T-helper 17 cell (primary cell): ENCODE data around the gene FDX2. TPM values are rescaled to one million over a fixed set of nuclear protein-coding genes. Genes with fewer than 3 reads are reported as not detected.
A peak's percentile ranks its signal among the peaks of the same experiment; 100 is the strongest.

Experiments used
- ATAC-seq: fragments of 150-1000 bp; cut with Tn5 transposase; 2 replicates; pipeline ENCODE4 v1.10.0; 2021; ENCODE audit warnings: mild to moderate bottlenecking, moderate library complexity
- DNase-seq, 3 donors: peaks; one replicate each; pipeline versions ENCODE4 v3.0.0 to v3.0.0-alpha.2; 2020 to 2021
- H3K9me3 ChIP-seq: one replicate; pipeline ENCODE4 v1.7.0; 2013; ENCODE audit warnings: low read length, mild to moderate bottlenecking; ENCODE audit not compliant: control insufficient read depth, poor library complexity, severe bottlenecking
- H3K27ac Mint-ChIP-seq: one replicate; pipeline ENCODE4 v1.8.0; 2022; ENCODE audit warnings: mild to moderate bottlenecking, moderate library complexity, mixed read lengths
- H3K27me3 Mint-ChIP-seq: one replicate; pipeline ENCODE4 v1.8.0; 2022; ENCODE audit warnings: mixed read lengths
- H3K36me3 Mint-ChIP-seq: one replicate; pipeline ENCODE4 v1.8.0; 2022; ENCODE audit warnings: low read depth, mixed read lengths
- H3K4me1 Mint-ChIP-seq: one replicate; pipeline ENCODE4 v1.8.0; 2022; ENCODE audit warnings: mild to moderate bottlenecking, mixed read lengths
- H3K4me3 Mint-ChIP-seq: one replicate; pipeline ENCODE4 v1.8.0; 2022; ENCODE audit warnings: mild to moderate bottlenecking, moderate library complexity, mixed read lengths
- total RNA-seq, 4 donors: library from RNA in 2 of 4; stranded (reverse) in 2 of 4; gene quantifications; one replicate each; pipeline ENCODE4 v1.2.3 and lab custom pipeline; 2022 to 2026

FDX2 gene
- total RNA-seq, 2 donors from 2014 or later, result 3.3 to 5.9 TPM

DNA sequence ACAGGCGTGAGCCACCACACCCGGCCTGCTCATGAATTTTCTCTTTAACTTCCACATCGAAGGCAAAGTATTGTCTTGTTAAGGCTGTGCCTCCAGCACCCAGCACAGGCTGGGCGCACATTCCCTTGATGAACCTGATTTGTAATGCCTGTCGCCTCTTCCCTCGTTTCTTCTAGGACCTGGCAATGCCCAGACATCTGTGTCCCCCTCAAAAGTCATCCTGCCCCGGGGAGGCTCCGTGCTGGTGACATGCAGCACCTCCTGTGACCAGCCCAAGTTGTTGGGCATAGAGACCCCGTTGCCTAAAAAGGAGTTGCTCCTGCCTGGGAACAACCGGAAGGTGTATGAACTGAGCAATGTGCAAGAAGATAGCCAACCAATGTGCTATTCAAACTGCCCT, 41.2 kb downstream of the FDX2 start:
- no peaks in the 10 kb centered on the region for H3K27me3 Mint-ChIP-seq
- no peak for DNase-seq
- peaks cover 4% of the 10 kb centered on the region for H3K36me3 Mint-ChIP-seq

DNA sequence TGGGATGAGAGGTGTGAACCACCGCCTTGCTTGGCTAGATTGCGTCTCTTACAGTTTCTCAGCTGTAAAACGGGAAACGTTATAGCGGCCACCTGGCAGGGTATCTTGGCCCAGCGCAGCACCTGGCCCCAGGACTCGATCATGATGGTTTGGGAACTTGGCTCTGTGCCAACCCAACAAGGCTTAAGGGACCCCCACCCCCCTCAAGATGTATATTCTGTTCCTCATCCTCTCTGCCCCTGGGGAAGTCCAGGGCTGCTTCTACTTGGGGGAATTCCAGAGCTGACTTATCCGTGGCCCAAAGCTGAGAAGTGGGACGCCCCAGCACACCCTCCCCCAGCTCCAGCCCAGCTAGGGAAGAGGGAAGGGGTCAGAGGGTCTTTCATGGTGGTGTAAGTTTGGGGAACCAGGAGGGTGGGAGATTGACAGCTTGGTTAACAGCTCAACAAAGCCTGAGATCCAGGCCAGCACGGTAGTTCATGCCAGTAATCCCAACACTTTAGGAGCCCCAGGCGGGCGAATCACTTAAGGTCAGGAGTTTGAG, 44.2 kb downstream of the FDX2 start:
- peak overlapping the region; percentile 89 for H3K4me3 Mint-ChIP-seq
- H3K4me1 Mint-ChIP-seq, result peaks cover 25% of the 10 kb centered on the region
- ATAC-seq (peak; percentile 56), DNase-seq (peak in 1 of 3 donors; percentile 47)
- H3K27me3 Mint-ChIP-seq, result no peaks in the 10 kb centered on the region
- no peaks in the 10 kb centered on the region for H3K9me3 ChIP-seq
- peak overlapping the region; percentile 93 for H3K27ac Mint-ChIP-seq
- H3K36me3 Mint-ChIP-seq, result peaks cover 2% of the 10 kb centered on the region

More for the DNA sequence above, 41.2 kb downstream of the FDX2 start:
- H3K4me1 Mint-ChIP-seq, result peaks cover 27% of the 10 kb centered on the region
- no peak overlapping the region for H3K4me3 Mint-ChIP-seq
- ATAC-seq, result no peak
- H3K27ac Mint-ChIP-seq, result peak overlapping the region; percentile 61
- no peaks in the 10 kb centered on the region for H3K9me3 ChIP-seq

DNA sequence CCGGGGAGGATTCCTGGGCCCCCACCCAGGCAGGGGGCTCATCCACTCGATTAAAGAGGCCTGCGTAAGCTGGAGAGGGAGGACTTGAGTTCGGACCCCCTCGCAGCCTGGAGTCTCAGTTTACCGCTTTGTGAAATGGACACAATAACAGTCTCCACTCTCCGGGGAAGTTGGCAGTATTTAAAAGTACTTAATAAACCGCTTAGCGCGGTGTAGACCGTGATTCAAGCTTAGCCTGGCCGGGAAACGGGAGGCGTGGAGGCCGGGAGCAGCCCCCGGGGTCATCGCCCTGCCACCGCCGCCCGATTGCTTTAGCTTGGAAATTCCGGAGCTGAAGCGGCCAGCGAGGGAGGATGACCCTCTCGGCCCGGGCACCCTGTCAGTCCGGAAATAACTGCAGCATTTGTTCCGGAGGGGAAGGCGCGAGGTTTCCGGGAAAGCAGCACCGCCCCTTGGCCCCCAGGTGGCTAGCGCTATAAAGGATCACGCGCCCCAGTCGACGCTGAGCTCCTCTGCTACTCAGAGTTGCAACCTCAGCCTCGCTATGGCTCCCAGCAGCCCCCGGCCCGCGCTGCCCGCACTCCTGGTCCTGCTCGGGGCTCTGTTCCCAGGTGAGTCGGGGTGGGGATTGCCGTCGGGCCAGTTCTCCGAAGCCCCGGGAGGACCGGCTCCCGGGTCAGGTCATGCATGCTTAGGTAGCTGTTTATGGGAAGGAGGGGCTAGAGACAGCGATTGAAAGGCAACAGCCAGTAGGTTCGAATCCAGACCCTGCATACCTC, 45.0 kb downstream of the FDX2 start, which contains the start of gene ICAM1:
ICAM1 (plus strand) TSS at position 505 of the 779 bp plus-strand sequence; CDS start at position 545, 40 bp downstream.
- H3K27me3 Mint-ChIP-seq, result no peaks in the 10 kb centered on the region
- H3K36me3 Mint-ChIP-seq, result peaks cover 2% of the 10 kb centered on the region
- peak within 1 kb of the TSS; percentile 93 for H3K27ac Mint-ChIP-seq
- peak; percentile 53 to 63 (median 62) for DNase-seq
- H3K9me3 ChIP-seq, result no peaks in the 10 kb centered on the region
- H3K4me3 Mint-ChIP-seq, result peak within 1 kb of the TSS; percentile 89
- peak; percentile 68 for ATAC-seq
- peaks cover 25% of the 10 kb centered on the region for H3K4me1 Mint-ChIP-seq

DNA sequence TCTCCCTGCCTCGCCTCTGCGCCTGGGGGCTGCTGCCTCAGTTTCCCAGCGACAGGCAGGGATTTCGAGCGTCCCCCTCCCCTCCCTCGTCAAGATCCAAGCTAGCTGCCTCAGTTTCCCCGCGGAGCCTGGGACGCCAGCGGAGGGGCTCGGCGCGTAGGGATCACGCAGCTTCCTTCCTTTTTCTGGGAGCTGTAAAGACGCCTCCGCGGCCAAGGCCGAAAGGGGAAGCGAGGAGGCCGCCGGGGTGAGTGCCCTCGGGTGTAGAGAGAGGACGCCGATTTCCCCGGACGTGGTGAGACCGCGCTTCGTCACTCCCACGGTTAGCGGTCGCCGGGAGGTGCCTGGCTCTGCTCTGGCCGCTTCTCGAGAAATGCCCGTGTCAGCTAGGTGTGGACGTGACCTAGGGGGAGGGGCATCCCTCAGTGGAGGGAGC, 45.6 kb downstream of the FDX2 start:
- DNase-seq (peak; percentile 47 to 55 (median 53)), ATAC-seq (peak; percentile 62)
- H3K36me3 Mint-ChIP-seq, result peaks cover 2% of the 10 kb centered on the region
- H3K4me1 Mint-ChIP-seq, result peaks cover 25% of the 10 kb centered on the region
- peak overlapping the region; percentile 89 for H3K4me3 Mint-ChIP-seq
- H3K27me3 Mint-ChIP-seq, result no peaks in the 10 kb centered on the region
- H3K27ac Mint-ChIP-seq, result peak overlapping the region; percentile 93
- no peaks in the 10 kb centered on the region for H3K9me3 ChIP-seq

DNA sequence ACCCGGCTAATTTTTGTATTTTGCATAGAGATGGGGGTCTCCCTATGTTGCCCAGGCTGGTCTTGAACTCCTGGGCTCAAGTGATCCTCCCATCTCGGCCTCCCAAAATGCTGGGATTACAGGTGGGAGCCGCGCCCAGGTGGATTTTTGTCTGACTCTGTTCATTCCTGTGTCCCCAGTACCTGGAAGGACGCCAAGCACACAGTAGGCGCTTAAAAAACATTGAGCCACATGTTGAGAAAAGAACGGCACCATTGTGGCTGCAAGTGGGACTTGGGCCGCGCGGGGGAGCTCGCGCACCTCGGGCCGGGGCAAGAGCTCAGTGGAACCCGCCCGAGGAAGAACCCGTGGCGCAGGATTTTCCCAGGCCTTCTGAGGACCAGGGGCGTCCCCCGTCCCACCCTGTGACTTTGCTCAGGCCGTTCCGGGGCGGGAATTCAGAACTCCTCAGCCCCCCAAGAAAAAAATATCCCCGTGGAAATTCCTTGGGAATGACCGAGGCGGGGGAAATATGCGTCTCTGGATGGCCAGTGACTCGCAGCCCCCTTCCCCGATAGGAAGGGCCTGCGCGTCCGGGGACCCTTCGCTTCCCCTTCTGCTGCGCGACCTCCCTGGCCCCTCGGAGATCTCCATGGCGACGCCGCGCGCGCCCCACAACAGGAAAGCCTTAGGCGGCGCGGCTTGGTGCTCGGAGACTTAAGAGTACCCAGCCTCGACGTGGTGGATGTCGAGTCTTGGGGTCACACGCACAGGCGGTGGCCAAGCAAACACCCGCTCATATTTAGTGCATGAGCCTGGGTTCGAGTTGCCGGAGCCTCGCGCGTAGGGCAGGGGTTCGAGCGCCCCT, 46.3 kb downstream of the FDX2 start:
- peaks cover 24% of the 10 kb centered on the region for H3K4me1 Mint-ChIP-seq
- DNase-seq (peak; percentile 77 to 90 (median 78)), ATAC-seq (peak; percentile 62)
- H3K27me3 Mint-ChIP-seq, result no peaks in the 10 kb centered on the region
- no peaks in the 10 kb centered on the region for H3K9me3 ChIP-seq
- H3K36me3 Mint-ChIP-seq, result peaks cover 2% of the 10 kb centered on the region
- peak overlapping the region; percentile 89 for H3K4me3 Mint-ChIP-seq
- H3K27ac Mint-ChIP-seq, result peak overlapping the region; percentile 93

GRCh38 chr19:10268071-10268470, 47.7 kb downstream of the FDX2 start:
- no peaks in the 10 kb centered on the region for H3K27me3 Mint-ChIP-seq
- no peak overlapping the region for H3K4me3 Mint-ChIP-seq
- DNase-seq, result no peak
- H3K4me1 Mint-ChIP-seq, result peaks cover 20% of the 10 kb centered on the region
- no peaks in the 10 kb centered on the region for H3K9me3 ChIP-seq
- ATAC-seq, result no peak
- H3K27ac Mint-ChIP-seq, result no peak overlapping the region
- H3K36me3 Mint-ChIP-seq, result no peaks in the 10 kb centered on the region

DNA sequence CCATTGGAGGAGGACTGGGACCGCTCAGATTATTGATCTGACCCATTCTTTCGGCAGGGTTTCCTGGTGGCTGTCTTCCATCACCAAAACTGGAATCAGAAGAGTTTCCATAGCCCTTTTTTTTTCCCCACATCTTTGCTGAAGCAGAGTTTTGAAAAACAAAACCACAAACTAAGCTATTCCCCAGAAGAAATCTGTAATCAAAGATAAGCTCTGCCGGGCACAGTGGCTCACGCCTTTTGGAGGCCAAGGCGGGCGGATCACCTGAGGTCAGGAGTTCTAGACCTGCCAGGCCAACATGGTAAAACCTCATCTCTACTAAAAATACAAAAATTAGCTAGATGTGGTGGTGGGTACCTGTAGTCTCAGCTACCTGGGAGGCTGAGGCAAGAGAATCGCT, 49.1 kb downstream of the FDX2 start:
- H3K4me3 Mint-ChIP-seq, result no peak overlapping the region
- no peaks in the 10 kb centered on the region for H3K27me3 Mint-ChIP-seq
- ATAC-seq, result no peak
- peaks cover 19% of the 10 kb centered on the region for H3K4me1 Mint-ChIP-seq
- H3K27ac Mint-ChIP-seq, result no peak overlapping the region
- H3K36me3 Mint-ChIP-seq, result no peaks in the 10 kb centered on the region
- H3K9me3 ChIP-seq, result no peaks in the 10 kb centered on the region
- DNase-seq, result no peak

DNA sequence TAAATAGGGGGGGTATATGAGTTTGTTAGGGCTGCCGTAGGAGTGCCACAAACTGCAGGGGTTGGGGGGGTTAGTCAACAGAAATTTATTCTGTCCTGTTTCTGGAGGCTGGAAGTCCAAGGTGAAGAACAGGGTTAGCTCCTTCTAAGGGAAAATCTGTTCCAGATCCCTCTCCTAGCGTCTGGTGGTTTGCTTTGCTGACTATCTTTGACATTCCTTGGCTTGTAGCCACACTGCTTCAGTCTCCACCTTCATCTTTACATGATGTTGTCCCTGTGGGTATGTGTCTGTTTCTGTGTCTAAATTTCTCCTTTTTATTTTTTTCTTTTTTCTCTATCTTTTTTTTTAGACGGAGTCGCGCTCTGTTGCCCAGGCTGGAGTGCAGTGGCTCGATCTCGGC, 53.0 kb downstream of the FDX2 start:
- no peaks in the 10 kb centered on the region for H3K27me3 Mint-ChIP-seq
- ATAC-seq (no peak), DNase-seq (no peak)
- no peaks in the 10 kb centered on the region for H3K4me1 Mint-ChIP-seq
- no peak overlapping the region for H3K27ac Mint-ChIP-seq
- H3K4me3 Mint-ChIP-seq, result no peak overlapping the region
- no peaks in the 10 kb centered on the region for H3K9me3 ChIP-seq
- no peaks in the 10 kb centered on the region for H3K36me3 Mint-ChIP-seq

DNA sequence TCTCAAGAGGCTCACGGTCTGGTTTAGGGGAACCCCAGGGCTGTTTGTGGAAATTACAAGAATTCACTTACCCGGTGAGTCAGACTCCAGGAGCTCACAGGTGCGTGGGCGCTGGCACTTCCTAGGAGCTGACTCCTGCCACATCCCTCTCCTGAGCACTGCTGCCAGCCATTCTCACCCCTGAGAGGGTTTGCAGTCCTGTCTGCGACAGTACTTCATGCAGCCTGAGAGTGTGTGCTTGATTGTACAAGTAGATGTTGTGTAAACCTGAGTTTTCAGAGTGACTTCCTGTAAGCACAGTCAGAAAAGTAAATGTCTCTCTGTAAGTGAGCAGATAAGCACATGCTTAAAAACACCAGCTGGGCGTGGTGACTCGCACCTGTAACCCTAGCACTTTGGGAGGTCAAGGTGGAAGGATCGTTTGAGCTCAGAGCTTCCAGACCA, 55.7 kb downstream of the FDX2 start:
- no peak overlapping the region for H3K4me3 Mint-ChIP-seq
- H3K4me1 Mint-ChIP-seq, result peaks cover 8% of the 10 kb centered on the region
- peak overlapping the region; percentile 57 for H3K27ac Mint-ChIP-seq
- ATAC-seq (peak; percentile 43), DNase-seq (peak in 1 of 3 donors; percentile 19)
- no peaks in the 10 kb centered on the region for H3K27me3 Mint-ChIP-seq
- no peaks in the 10 kb centered on the region for H3K9me3 ChIP-seq
- peaks cover 10% of the 10 kb centered on the region for H3K36me3 Mint-ChIP-seq

Other genes starting within 250 kb of the FDX2 start
- gene SHFL, start 229.7 kb downstream of the FDX2 start, total RNA-seq, result 10 to 100 TPM; 65.2 to 68.0 TPM
- gene ANGPTL6, start 213.3 kb downstream of the FDX2 start, total RNA-seq, result 1 to 10 TPM in 1 of 2 donors, under 1 TPM in 1; 0.86 to 2.2 TPM
- 10 to 100 TPM; 79.8 to 87.8 TPM for gene PPAN, start 209.7 kb downstream of the FDX2 start, total RNA-seq
- gene P2RY11, start 204.3 kb downstream of the FDX2 start, total RNA-seq, result 10 to 100 TPM; 46.6 to 50.8 TPM
- gene EIF3G, start 196.1 kb downstream of the FDX2 start, total RNA-seq, result 100 to 1,000 TPM; 312 to 322 TPM
- 100 to 1,000 TPM; 204 to 229 TPM for gene DNMT1, start 121.1 kb downstream of the FDX2 start, total RNA-seq
- gene S1PR2, start 84.7 kb downstream of the FDX2 start, total RNA-seq, result 10 to 100 TPM; 14.2 to 18.1 TPM
- 10 to 100 TPM; 33.8 to 44.2 TPM for gene MRPL4, start 63.8 kb downstream of the FDX2 start, total RNA-seq
- gene ICAM1, start 44.9 kb downstream of the FDX2 start, total RNA-seq, result 10 to 100 TPM; 18.7 to 28.1 TPM
- gene ICAM4, start 29.1 kb downstream of the FDX2 start, total RNA-seq, result 1 to 10 TPM in 1 of 2 donors, under 1 TPM in 1; 0.94 to 1.6 TPM
- gene ICAM5, start 26.1 kb downstream of the FDX2 start, total RNA-seq, result under 1 TPM; 0.10 to 0.25 TPM
- gene ZGLP1, start 6.2 kb downstream of the FDX2 start, total RNA-seq, result 1 to 10 TPM; 1.1 to 2.4 TPM
- gene RAVER1, start 17.5 kb upstream of the FDX2 start, total RNA-seq, result 10 to 100 TPM; 40.2 to 49.8 TPM
- 100 to 1,000 TPM; 227 to 251 TPM for gene ICAM3, start 23.6 kb upstream of the FDX2 start, total RNA-seq
- gene TYK2, start 64.6 kb upstream of the FDX2 start, total RNA-seq, result 100 to 1,000 TPM; 241 to 267 TPM
- 100 to 1,000 TPM; 198 to 207 TPM for gene CDC37, start 87.5 kb upstream of the FDX2 start, total RNA-seq
- 1 to 10 TPM; 5.7 to 9.5 TPM for gene PDE4A, start 104.5 kb upstream of the FDX2 start, total RNA-seq
- gene KEAP1, start 187.3 kb upstream of the FDX2 start, total RNA-seq, result 10 to 100 TPM; 13.7 to 27.3 TPM
- 1 to 10 TPM in 1 of 2 donors, under 1 TPM in 1; 0.50 to 1.3 TPM for gene S1PR5, start 201.4 kb upstream of the FDX2 start, total RNA-seq
- 10 to 100 TPM; 70.6 to 70.7 TPM for gene ATG4D, start 227.9 kb upstream of the FDX2 start, total RNA-seq
- 10 to 100 TPM; 33.9 to 43.7 TPM for gene KRI1, start 250.0 kb upstream of the FDX2 start, total RNA-seq